SU-DHL-6 (cell line): ENCODE data around the gene MYO10.

ENCODE experiments used
- EZH2phosphoT487 ChIP-seq: fragments of 200-600 bp; sonication (generic), shearing (Covaris generic); conservative IDR thresholded peaks from 2 replicates; pipeline ENCODE4 v1.6.1; 2018; ENCODE audit warnings: mild to moderate bottlenecking, antibody characterized with exemption, low read length, moderate library complexity, mixed read lengths
- TF ChIP-seq, protein P1 (sequence below): fragments of 200-600 bp; sonication (generic); IDR thresholded peaks from one replicate; pipeline ENCODE4 v1.5.1; 2017; ENCODE audit warnings: antibody characterized with exemption, mild to moderate bottlenecking, low read length, moderate library complexity; ENCODE audit not compliant: insufficient read depth, poor library complexity, severe bottlenecking

DNA sequence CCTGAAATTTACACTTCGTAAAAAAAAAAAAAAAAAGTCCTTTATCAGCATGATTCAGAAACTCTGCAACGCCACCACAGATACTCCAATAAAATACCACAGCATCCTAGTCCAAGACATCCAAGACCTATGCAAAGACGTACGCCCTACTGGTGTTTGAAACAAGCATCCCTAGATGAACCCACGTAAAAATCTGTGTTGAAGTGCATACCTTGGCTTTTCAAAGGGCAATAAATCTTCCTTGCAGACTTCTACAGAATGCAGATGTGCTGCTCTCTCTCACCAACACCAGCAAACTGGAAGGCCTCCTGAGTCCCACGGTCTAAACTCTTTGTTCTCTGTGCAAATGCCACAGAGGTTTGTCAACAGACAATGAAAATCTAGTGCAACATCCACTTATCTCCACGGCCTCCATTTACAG lies 38.8 kb downstream of the MYO10 start:
- TF ChIP-seq, protein P1, sequence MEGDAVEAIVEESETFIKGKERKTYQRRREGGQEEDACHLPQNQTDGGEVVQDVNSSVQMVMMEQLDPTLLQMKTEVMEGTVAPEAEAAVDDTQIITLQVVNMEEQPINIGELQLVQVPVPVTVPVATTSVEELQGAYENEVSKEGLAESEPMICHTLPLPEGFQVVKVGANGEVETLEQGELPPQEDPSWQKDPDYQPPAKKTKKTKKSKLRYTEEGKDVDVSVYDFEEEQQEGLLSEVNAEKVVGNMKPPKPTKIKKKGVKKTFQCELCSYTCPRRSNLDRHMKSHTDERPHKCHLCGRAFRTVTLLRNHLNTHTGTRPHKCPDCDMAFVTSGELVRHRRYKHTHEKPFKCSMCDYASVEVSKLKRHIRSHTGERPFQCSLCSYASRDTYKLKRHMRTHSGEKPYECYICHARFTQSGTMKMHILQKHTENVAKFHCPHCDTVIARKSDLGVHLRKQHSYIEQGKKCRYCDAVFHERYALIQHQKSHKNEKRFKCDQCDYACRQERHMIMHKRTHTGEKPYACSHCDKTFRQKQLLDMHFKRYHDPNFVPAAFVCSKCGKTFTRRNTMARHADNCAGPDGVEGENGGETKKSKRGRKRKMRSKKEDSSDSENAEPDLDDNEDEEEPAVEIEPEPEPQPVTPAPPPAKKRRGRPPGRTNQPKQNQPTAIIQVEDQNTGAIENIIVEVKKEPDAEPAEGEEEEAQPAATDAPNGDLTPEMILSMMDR, result no peak
- TF ChIP-seq EZH2phosphoT487, result no peak
